Measurements from ENCODE around the gene NKX1-2.

The NKX1-2 gene

DNA sequence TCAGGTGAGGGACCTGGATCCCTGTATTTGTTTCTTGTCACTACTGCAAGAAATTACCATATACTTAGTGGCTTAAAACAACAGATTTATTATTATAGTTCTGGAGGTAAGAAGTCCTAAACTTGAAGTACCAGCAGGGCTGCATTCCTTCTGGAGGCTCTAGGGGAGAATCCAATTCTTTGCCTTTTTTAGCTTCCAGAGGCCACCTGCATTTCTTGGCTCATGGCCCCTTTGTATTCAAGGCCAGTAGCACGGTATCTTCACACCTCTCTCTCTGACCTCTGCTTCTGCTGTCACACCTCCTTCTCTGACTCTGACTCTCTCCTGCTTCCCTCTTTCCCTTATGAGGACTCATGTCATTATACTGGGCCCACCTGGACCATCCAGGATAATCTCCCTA is 9.6 kb upstream of the NKX1-2 start:
- Histone ChIP-seq H3K9ac (ENCODE audit: low read length) (no peak overlapping the region), H4K20me1 (ENCODE audit: insufficient read depth, low read length) (no peaks in the 10 kb centered on the region), H3K9me2 (ENCODE audit: low read depth, low read length) (no peaks in the 10 kb centered on the region), H3K4me2 (ENCODE audit: low read length) (no peak overlapping the region), H3K9me3 (ENCODE audit: low read length) (no peaks in the 10 kb centered on the region), H3K27me3 (ENCODE audit: insufficient read depth, low read length) (0 out of 2 replicates have a peak, but pooled peaks cover 5% of the 10 kb centered on the region), H3K36me3 (ENCODE audit: insufficient read depth, low read length) (no peaks in the 10 kb centered on the region), H3K4me3 (ENCODE audit: low read depth, low read length, poor library complexity, severe bottlenecking) (no peak overlapping the region), H3K4me1 (ENCODE audit: insufficient read depth, low read length, severe bottlenecking) (peaks cover 14% of the 10 kb centered on the region), H2AFZ (ENCODE audit: low read length) (no peak overlapping the region), H3K79me2 (ENCODE audit: insufficient read depth, low read length) (no peaks in the 10 kb centered on the region), H3F3A (ENCODE audit: insufficient read depth, low read length) (no peaks in the 10 kb centered on the region), H3K27ac (ENCODE audit: low read depth, low read length, poor library complexity, severe bottlenecking) (no peak overlapping the region)
- TF ChIP-seq, protein P1, sequence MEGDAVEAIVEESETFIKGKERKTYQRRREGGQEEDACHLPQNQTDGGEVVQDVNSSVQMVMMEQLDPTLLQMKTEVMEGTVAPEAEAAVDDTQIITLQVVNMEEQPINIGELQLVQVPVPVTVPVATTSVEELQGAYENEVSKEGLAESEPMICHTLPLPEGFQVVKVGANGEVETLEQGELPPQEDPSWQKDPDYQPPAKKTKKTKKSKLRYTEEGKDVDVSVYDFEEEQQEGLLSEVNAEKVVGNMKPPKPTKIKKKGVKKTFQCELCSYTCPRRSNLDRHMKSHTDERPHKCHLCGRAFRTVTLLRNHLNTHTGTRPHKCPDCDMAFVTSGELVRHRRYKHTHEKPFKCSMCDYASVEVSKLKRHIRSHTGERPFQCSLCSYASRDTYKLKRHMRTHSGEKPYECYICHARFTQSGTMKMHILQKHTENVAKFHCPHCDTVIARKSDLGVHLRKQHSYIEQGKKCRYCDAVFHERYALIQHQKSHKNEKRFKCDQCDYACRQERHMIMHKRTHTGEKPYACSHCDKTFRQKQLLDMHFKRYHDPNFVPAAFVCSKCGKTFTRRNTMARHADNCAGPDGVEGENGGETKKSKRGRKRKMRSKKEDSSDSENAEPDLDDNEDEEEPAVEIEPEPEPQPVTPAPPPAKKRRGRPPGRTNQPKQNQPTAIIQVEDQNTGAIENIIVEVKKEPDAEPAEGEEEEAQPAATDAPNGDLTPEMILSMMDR (IDR thresholded peaks at IDR 0.05; ENCODE audit: low read length): no peak
- no peak for TF ChIP-seq EZH2 (IDR thresholded peaks at IDR 0.05; ENCODE audit: borderline replicate concordance, low read length)

- TF ChIP-seq, protein P1 (IDR thresholded peaks at IDR 0.05; ENCODE audit: low read length): no peak
- no peak for TF ChIP-seq EZH2 (IDR thresholded peaks at IDR 0.05; ENCODE audit: borderline replicate concordance, low read length)
- Histone ChIP-seq H3K27ac (ENCODE audit: low read depth, low read length, poor library complexity, severe bottlenecking) (no peak overlapping the region), H3F3A (ENCODE audit: insufficient read depth, low read length) (no peaks in the 10 kb centered on the region), H3K9ac (ENCODE audit: low read length) (no peak overlapping the region), H4K20me1 (ENCODE audit: insufficient read depth, low read length) (no peaks in the 10 kb centered on the region), H3K4me1 (ENCODE audit: insufficient read depth, low read length, severe bottlenecking) (peaks cover 10% of the 10 kb centered on the region), H3K27me3 (ENCODE audit: insufficient read depth, low read length) (0 out of 2 replicates have a peak, but pooled peaks cover 5% of the 10 kb centered on the region), H3K9me3 (ENCODE audit: low read length) (no peaks in the 10 kb centered on the region), H3K4me3 (ENCODE audit: low read depth, low read length, poor library complexity, severe bottlenecking) (no peak overlapping the region), H3K79me2 (ENCODE audit: insufficient read depth, low read length) (no peaks in the 10 kb centered on the region), H2AFZ (ENCODE audit: low read length) (no peak overlapping the region), H3K36me3 (ENCODE audit: insufficient read depth, low read length) (no peaks in the 10 kb centered on the region), H3K9me2 (ENCODE audit: low read depth, low read length) (no peaks in the 10 kb centered on the region), H3K4me2 (ENCODE audit: low read length) (no peak overlapping the region)
These were observed 9.1 kb upstream of the NKX1-2 start for GRCh38 chr10:124458889-124459288.

DNA sequence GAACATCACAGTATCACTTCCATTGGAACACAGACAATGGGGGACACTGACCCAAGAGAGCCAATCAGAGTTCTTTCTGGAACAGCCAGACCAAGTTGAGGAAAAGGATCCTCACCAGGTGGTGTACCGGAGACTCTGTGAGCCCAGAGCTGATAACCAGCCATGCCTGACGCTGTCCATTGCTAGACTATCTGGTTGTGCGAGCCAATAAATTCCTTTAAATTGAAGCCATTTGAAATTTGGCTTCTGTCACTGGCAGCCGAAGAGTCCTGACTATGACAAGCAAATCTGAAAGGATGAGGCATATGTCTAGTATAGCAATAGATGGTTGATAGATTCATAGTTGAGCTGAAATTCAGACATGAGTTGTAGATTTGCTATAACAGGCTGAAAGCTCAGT is 8.6 kb upstream of the NKX1-2 start:
- Histone ChIP-seq H3F3A (ENCODE audit: insufficient read depth, low read length) (no peaks in the 10 kb centered on the region), H3K36me3 (ENCODE audit: insufficient read depth, low read length) (no peaks in the 10 kb centered on the region), H3K9ac (ENCODE audit: low read length) (no peak overlapping the region), H2AFZ (ENCODE audit: low read length) (no peak overlapping the region), H3K4me1 (ENCODE audit: insufficient read depth, low read length, severe bottlenecking) (peaks cover 10% of the 10 kb centered on the region), H3K9me2 (ENCODE audit: low read depth, low read length) (no peaks in the 10 kb centered on the region), H3K27ac (ENCODE audit: low read depth, low read length, poor library complexity, severe bottlenecking) (no peak overlapping the region), H3K79me2 (ENCODE audit: insufficient read depth, low read length) (no peaks in the 10 kb centered on the region), H3K27me3 (ENCODE audit: insufficient read depth, low read length) (0 out of 2 replicates have a peak, but pooled peaks cover 5% of the 10 kb centered on the region), H3K9me3 (ENCODE audit: low read length) (no peaks in the 10 kb centered on the region), H3K4me2 (ENCODE audit: low read length) (no peak overlapping the region), H4K20me1 (ENCODE audit: insufficient read depth, low read length) (no peaks in the 10 kb centered on the region), H3K4me3 (ENCODE audit: low read depth, low read length, poor library complexity, severe bottlenecking) (no peak overlapping the region)
- TF ChIP-seq EZH2 (IDR thresholded peaks at IDR 0.05; ENCODE audit: borderline replicate concordance, low read length): no peak
- TF ChIP-seq, protein P1 (IDR thresholded peaks at IDR 0.05; ENCODE audit: low read length): no peak

Data from OCI-LY1 (cell line).